Measurements from ENCODE around the gene CLTA.

CLTA gene

DNA sequence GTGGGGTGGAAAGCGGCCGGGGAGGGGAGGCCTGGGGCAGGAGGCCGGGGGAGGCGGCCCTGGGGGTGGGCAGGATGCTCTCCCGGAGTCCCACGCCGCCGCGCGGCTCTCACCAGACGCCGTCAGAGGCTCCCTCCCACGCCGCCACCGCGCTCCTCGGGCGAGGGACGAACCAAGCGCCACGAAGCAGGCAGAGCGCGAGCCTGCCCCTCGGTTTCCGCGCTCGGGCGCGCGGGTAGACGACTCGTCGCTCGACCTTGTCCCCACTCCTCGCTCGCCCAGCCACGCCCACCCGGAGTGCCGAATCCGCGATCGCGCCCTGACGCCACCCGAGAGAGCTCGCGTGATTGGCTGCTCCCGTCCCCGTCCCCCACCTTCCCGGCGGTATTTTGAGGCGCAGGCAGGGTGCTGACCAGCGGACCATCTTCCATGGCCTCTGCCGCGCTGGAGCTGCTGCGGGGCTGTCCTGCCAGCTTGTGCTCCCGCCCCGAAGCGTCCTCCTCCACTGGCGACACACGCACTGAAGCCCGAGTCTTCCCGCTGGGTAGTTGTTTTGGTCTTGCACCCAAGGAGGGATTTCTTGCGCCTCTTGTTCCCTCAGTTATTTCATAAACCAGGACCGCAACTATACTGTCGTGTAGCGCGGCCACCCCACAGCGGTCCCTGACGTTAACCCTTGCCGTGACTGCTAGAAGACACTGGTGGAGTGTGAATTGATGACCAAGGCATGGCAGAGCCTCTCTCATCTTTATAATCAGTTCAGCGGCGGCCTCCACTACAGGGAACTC lies 67.7 kb downstream of the CLTA start, which contains the start of gene GNE:
TSS of gene GNE (minus strand) at position 241 of the 788 bp plus-strand sequence. CDS start 9,093 bp downstream, outside the sequence.
- TF ChIP-seq POLR2A (IDR thresholded peaks at IDR 0.05; ENCODE audit: low read depth, low read length) (peak; percentile 89), POLR2AphosphoS5 (IDR thresholded peaks at IDR 0.05; ENCODE audit: low read depth, low read length) (peak; percentile 85), TAF1 (IDR thresholded peaks at IDR 0.05; ENCODE audit: borderline replicate concordance, low read depth, low read length) (0 out of 2 replicates have a peak, but pooled peaks have one; percentile 29)
- peak; percentile 82 for DNase-seq (ENCODE audit: insufficient read length)
- FAIRE-seq = peak; percentile 97

DNA sequence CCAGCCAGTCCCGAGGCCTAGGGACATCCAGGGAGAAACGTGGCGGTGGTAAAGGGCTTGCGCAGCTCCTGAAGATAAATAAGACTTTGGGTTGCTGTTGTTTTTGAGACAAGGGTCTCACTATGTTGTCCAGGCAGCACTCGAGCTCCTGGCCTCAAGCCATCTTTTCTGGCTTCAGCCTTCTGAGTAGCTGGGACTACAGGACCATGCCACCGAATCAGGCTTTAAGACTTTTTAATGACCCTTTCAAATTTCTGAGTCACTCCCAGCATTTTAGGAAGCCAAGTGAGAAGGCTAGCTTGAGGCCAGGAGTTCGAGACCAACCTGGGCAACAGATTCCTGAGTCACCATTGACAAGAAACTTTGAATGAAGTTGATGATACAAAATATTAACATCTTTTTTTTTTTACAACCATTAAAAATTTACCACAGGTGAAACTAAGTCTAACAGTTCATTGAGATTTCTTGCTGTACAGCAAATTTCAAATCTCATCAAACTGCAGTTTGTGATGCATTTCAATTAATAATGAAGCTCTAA lies 68.3 kb downstream of the CLTA start:
- DNase-seq (ENCODE audit: insufficient read length) (no peak), FAIRE-seq (no peak)
- TF ChIP-seq POLR2AphosphoS5 (IDR thresholded peaks at IDR 0.05; ENCODE audit: low read depth, low read length) (no peak), POLR2A (IDR thresholded peaks at IDR 0.05; ENCODE audit: low read depth, low read length) (no peak), TAF1 (IDR thresholded peaks at IDR 0.05; ENCODE audit: borderline replicate concordance, low read depth, low read length) (no peak)
